ENCODE results near the gene MED15. TPM values are rescaled to one million over a fixed set of nuclear protein-coding genes. Genes with fewer than 3 reads are reported as not detected.
A peak's percentile ranks its signal among the peaks of the same experiment; 100 is the strongest.

MED15 gene
- total RNA-seq, 4 donors from 2014 or later, result 16.5 to 110 (median 38.6) TPM

DNA sequence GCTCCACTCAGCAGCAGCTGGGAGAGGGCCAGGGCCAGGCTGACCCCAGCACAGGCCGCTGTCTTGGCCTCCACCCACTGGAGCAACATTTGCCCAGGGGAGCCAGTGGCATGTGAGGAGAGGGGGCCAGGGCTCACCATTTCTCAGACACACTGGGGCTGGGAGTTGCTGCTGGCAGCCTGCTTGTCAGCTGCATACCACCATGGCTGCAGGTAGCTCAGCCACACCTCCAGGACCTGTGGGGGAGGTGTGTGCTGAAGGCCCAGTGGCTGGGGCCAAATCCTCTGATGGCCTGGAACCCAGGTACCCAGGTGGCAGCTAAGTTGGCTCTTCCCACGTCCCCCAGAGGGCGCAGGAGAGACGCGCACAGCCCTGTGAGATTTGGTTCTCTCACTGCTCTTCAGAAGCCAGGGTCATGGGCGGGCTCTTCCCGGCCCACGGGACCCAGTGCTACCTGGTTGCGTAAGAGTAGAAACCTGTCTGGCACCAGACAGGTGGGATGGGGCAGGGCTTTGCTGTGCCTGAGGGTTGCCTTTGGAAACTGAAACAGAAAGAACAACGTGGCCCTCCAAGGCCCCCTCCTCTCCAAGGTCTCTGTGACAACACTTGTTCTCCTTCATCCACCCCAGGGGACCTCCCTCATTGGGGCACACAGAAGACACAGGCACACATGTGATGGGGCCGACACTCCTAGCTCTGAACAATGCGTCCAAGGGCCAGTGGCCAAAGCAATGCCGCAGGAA, 98.8 kb downstream of the MED15 start:
- DNase-seq, result no peak
- TF ChIP-seq, protein P1, sequence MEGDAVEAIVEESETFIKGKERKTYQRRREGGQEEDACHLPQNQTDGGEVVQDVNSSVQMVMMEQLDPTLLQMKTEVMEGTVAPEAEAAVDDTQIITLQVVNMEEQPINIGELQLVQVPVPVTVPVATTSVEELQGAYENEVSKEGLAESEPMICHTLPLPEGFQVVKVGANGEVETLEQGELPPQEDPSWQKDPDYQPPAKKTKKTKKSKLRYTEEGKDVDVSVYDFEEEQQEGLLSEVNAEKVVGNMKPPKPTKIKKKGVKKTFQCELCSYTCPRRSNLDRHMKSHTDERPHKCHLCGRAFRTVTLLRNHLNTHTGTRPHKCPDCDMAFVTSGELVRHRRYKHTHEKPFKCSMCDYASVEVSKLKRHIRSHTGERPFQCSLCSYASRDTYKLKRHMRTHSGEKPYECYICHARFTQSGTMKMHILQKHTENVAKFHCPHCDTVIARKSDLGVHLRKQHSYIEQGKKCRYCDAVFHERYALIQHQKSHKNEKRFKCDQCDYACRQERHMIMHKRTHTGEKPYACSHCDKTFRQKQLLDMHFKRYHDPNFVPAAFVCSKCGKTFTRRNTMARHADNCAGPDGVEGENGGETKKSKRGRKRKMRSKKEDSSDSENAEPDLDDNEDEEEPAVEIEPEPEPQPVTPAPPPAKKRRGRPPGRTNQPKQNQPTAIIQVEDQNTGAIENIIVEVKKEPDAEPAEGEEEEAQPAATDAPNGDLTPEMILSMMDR (IDR thresholded peaks at IDR 0.05), result peak; percentile 5 to 48 (median 30)
- no peak for TF ChIP-seq POLR2A (IDR thresholded peaks at IDR 0.05)
- intact Hi-C loops (cut with DNase I; ENCODE audit: low total_unique reads), result no loop called here
- Histone ChIP-seq H3K4me3 (no peak overlapping the region), H3K27ac (no peak overlapping the region), H3K4me1 (no peaks in the 10 kb centered on the region), H3K9me3 (no peaks in the 10 kb centered on the region), H3K36me3 (no peaks in the 10 kb centered on the region), H3K27me3 (no peaks in the 10 kb centered on the region)

DNA sequence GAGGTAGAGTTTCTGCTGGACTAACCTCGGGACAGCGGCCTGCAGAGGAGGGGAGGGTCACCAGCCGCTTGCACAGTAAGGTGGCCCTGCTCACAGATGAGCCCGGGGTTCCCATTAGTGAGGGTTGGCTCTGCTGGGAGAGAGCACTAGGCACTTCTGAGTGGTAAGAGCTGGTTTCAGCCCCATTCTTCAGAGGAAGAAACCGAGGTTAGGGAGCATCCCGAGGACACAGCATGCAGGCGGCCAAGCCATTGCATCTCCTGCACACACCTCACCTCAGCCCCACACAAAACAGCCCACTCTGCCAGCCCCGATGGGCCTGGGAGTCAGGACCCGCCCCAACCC, 99.3 kb downstream of the MED15 start:
- no peak for DNase-seq
- H3K4me1 ChIP-seq, result no peaks in the 10 kb centered on the region
- H3K9me3 ChIP-seq, result no peaks in the 10 kb centered on the region
- no peaks in the 10 kb centered on the region for H3K27me3 ChIP-seq
- H3K4me3 ChIP-seq, result no peak overlapping the region
- no peaks in the 10 kb centered on the region for H3K36me3 ChIP-seq
- TF ChIP-seq, protein P1 (IDR thresholded peaks at IDR 0.05), result no peak
- no peak for TF ChIP-seq POLR2A (IDR thresholded peaks at IDR 0.05)
- intact Hi-C loops (cut with DNase I; ENCODE audit: low total_unique reads), result no loop called here
- no peak overlapping the region for H3K27ac ChIP-seq

DNA sequence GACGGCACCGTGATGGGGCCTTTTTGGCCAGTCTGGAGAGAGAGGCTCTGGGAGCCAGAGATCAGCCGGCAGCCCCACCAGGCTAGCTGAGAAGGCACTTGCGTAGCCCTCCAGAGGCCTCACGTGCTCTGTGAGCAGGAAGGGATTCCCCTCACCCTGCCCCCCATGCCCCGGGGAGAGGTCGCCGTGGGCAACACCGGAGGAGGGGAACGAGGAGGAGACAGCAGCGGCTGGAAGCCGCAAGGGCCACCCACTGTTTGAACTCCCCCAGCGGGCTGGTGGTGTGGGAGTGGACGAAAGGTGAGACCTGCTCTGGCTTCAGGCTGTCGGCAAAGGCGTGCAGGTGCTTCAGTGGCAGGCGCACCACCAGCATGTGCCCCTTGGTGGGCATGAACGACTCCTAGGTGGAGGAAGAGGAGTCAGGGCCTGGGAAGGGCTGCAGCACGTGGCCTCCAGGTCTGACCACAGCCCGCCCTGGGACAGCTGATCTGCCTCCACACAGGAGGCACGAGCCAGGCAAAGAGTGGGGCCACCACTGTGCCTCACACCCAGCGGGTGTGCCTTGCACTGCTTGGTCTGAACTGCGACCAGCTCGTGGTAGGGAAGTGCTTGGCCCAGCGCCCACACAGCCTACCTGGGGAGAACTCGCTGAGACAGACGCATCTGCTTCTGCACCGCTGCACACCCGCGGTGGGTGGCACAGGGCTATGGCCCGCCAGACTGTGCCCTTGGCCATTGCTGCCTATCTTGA, 99.9 kb downstream of the MED15 start:
- no peaks in the 10 kb centered on the region for H3K36me3 ChIP-seq
- intact Hi-C loops (cut with DNase I; ENCODE audit: low total_unique reads), result no loop called here
- no peak overlapping the region for H3K4me3 ChIP-seq
- no peaks in the 10 kb centered on the region for H3K4me1 ChIP-seq
- no peaks in the 10 kb centered on the region for H3K27me3 ChIP-seq
- H3K9me3 ChIP-seq, result no peaks in the 10 kb centered on the region
- no peak for DNase-seq
- no peak overlapping the region for H3K27ac ChIP-seq
- no peak for TF ChIP-seq POLR2A (IDR thresholded peaks at IDR 0.05)
- TF ChIP-seq, protein P1 (IDR thresholded peaks at IDR 0.05), result no peak

DNA sequence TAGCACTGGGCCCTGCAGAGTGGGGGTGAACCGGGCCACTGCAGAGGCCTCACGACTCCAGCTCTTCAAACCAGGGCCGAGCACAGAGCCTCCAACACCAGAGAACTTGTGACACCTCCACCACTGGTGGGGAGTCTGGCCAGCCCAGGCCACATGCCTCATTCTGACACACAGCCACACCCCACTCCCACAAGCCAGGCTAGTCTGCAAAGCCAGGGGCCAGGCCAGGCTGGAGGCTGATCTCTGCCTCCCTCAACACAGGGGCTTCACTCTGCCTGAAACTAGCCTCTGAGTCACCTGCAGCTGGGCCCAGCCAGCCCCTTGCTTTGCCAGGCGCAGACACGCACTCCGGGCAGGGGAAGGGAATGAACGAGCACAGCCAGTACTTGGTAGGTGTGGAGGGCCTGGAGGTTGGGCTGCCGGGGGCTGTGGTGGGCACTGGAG, 102.9 kb downstream of the MED15 start:
- H3K4me1 ChIP-seq, result no peaks in the 10 kb centered on the region
- no peak for DNase-seq
- TF ChIP-seq, protein P1 (IDR thresholded peaks at IDR 0.05), result no peak
- TF ChIP-seq POLR2A (IDR thresholded peaks at IDR 0.05), result no peak
- H3K36me3 ChIP-seq, result no peaks in the 10 kb centered on the region
- intact Hi-C loops (cut with DNase I; ENCODE audit: low total_unique reads), result no loop called here
- no peak overlapping the region for H3K27ac ChIP-seq
- no peak overlapping the region for H3K4me3 ChIP-seq
- no peaks in the 10 kb centered on the region for H3K9me3 ChIP-seq
- no peaks in the 10 kb centered on the region for H3K27me3 ChIP-seq

DNA sequence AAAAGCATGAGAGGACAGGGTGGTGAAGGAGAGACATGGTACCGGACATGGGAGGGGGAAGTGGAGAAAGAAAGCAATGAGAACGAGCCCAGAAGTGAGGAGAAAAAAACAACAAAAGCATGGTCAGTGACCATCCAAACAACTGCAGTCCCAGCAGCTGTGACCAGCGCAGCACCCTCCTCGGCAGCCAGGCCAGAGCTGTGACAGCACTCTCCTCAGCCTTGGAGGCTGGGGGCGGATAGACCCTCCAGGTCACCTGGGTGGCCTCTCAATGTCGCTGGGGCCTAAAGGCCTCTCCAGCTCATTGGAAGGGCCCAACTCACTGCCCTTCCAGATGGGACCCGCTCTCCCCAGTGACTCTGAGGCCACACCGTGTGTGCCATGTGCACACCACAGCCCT, 103.3 kb downstream of the MED15 start:
- Histone ChIP-seq H3K4me1 (no peaks in the 10 kb centered on the region), H3K27ac (no peak overlapping the region), H3K27me3 (no peaks in the 10 kb centered on the region), H3K36me3 (no peaks in the 10 kb centered on the region), H3K9me3 (no peaks in the 10 kb centered on the region), H3K4me3 (no peak overlapping the region)
- DNase-seq, result no peak
- intact Hi-C loops (cut with DNase I; ENCODE audit: low total_unique reads), result no loop called here
- TF ChIP-seq, protein P1 (IDR thresholded peaks at IDR 0.05), result no peak
- no peak for TF ChIP-seq POLR2A (IDR thresholded peaks at IDR 0.05)

All from uterus (tissue), 4 donors.